ENCODE measurements around the gene RNF141. TPM values are rescaled to one million over a fixed set of nuclear protein-coding genes. Genes with fewer than 3 reads are reported as not detected.

RNF141 gene
- polyA plus RNA-seq, 1 of the 3 experiments (the other 2 are of a cell fraction), result 6.9 TPM

DNA sequence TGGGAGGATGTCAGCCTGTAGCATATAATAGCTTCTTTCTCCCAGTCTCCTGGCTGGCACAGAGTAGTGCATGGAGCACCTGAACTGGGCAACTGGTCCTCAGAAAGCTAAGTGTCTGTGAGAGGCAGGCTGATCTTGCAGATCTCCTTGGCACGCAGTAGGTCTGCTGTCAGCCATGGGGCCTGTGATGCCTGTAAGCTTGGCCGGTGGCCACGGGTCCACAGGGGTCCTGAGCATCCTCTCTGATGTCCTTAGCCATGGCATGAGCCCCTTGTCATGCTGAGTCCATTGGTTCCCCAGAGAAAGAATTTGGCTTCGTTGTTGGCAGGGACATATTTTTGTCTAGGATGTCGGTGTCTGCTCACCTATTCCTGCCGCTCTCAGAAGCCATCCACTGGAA lies 61.0 kb downstream of the RNF141 start (continued):
- TF ChIP-seq, protein P1, sequence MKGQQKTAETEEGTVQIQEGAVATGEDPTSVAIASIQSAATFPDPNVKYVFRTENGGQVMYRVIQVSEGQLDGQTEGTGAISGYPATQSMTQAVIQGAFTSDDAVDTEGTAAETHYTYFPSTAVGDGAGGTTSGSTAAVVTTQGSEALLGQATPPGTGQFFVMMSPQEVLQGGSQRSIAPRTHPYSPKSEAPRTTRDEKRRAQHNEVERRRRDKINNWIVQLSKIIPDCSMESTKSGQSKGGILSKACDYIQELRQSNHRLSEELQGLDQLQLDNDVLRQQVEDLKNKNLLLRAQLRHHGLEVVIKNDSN (IDR thresholded peaks at IDR 0.05; ENCODE audit: borderline replicate concordance, low read depth), result no peak

DNA sequence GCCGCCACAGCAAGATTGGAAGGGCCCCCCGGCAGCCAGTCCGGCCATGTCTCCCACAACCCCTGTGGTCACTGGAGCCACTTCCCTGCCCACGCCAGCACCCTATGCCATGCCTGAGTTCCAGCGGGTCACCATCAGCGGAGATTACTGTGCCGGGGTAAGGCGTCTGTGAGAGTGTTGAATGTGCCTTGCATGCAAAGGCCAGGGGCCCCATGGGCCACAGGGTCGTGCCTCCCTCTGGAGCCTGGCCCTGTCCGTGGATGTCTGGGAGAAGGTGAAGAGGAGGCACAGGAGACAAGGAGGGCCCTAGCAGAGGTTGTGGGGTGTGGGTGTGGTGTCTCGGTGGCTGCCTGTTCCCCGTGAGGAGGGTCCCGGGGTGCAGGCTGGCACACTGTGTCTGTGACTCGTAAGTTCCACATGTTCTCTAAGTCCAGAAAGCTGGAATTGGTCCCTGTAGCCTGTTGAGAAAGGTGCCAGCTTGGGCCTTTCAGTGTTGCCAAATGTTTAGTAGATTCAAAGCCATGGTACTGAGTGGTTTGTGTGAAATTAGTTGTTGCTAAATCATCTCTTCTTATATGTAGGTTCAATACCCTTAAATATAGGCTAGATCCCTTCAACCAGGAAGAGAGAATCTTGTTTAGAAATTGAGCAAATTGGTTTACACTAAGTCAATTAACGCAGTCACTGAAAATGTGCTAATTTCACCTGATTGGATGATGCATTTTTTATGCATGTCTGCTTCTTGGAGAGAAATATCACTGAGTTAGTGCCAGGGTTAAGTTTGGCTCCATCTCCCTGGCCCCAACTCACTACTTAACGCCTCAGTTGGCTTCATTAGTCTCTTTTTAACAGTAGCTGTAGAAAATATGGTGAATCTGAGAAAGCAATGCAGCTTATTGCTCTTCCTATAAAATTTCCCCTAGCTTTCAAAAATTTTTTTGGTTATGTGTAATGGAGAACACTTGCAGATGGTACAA lies 62.1 kb downstream of the RNF141 start:
- Histone ChIP-seq H3K27ac (ENCODE audit: low read depth in 2 of 2, low read length in 1 of 2) (no peak overlapping the region), H3F3A (replicated peaks; ENCODE audit: insufficient read depth) (no peaks in the 10 kb centered on the region), H3K9me3 (no peaks in the 10 kb centered on the region), H3K4me1 (ENCODE audit: control insufficient read depth in 1 of 2, insufficient read depth in 2 of 2, low read depth in 1 of 2, low read length in 1 of 2) (peaks cover 0 to 21% of the 10 kb centered on the region in 2 experiments; a peak in 1 of 4 replicates), H3K9me2 (no peaks in the 10 kb centered on the region), H3K79me2 (ENCODE audit: insufficient read depth) (no peaks in the 10 kb centered on the region), H3K4me3 (ENCODE audit: low read depth in 2 of 2, low read length in 1 of 2) (no peak overlapping the region), H2AFZ (ENCODE audit: low read depth) (no peak overlapping the region), H3K9ac (no peak overlapping the region), H3K36me3 (replicated peaks in 1 of 2; ENCODE audit: control insufficient read depth in 1 of 2, insufficient read depth in 2 of 2, low read length in 1 of 2) (no peaks in the 10 kb centered on the region), H3K4me2 (no peak overlapping the region), H4K20me1 (ENCODE audit: insufficient read depth) (no peaks in the 10 kb centered on the region), H3K27me3 (ENCODE audit: insufficient read depth) (no peaks in the 10 kb centered on the region)
- ChIA-PET CTCF (interaction anchor here (0.6 to 1.3 kb wide), 3 partner anchors 23 to 62 kb away, joined by 3 read pairs; partner anchors contain the start of gene RNF141), POLR2A (no interaction called here)
- TF ChIP-seq, protein P1 (IDR thresholded peaks at IDR 0.05; ENCODE audit: borderline replicate concordance, low read depth), result no peak
- TF ChIP-seq EP300 (IDR thresholded peaks at IDR 0.05; ENCODE audit: borderline replicate concordance in 1 of 2, low read depth in 1 of 2, low read length in 1 of 2), result no peak
- no peak for TF ChIP-seq MEF2A (IDR thresholded peaks at IDR 0.05; ENCODE audit: borderline replicate concordance, low read depth)
- TF ChIP-seq, protein P2, sequence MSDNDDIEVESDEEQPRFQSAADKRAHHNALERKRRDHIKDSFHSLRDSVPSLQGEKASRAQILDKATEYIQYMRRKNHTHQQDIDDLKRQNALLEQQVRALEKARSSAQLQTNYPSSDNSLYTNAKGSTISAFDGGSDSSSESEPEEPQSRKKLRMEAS (IDR thresholded peaks at IDR 0.05; ENCODE audit: low read depth), result no peak
- DNase-seq, result no peak
- WGBS (ENCODE audit: low lambda C conversion rate), result 86% methylated on average over 10 of the region's 16 CpGs

DNA sequence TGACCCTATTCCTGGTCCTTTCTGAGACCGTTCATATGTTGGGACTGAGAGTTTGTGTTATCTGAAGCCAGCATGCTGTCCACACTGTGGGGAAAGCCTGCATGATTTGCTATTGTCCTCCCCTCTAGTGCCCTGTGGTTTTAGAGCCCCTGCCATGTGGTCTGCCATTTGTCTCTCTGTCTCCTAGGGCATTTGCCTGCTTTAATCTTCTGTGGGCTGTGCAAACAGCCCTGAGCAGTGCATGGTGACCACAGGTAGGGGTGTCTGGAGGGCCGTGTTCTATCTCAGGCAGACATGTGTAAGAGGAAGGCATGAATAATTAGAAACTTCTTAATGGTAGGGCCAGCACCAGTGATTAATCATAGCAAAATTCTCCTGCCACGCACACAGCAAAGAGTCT lies 62.9 kb downstream of the RNF141 start:
- no peak overlapping the region for H3K9ac ChIP-seq
- 83% methylated on average over 3 of the region's 3 CpGs for WGBS (ENCODE audit: low lambda C conversion rate)

More for the DNA sequence above, 62.9 kb downstream of the RNF141 start:
- no peaks in the 10 kb centered on the region for H4K20me1 ChIP-seq (ENCODE audit: insufficient read depth)
- no peak overlapping the region for H3K4me3 ChIP-seq (ENCODE audit: low read depth in 2 of 2, low read length in 1 of 2)
- no peaks in the 10 kb centered on the region for H3K9me3 ChIP-seq
- no peak overlapping the region for H2AFZ ChIP-seq (ENCODE audit: low read depth)
- no peak overlapping the region for H3K27ac ChIP-seq (ENCODE audit: low read depth in 2 of 2, low read length in 1 of 2)
- TF ChIP-seq FOXJ3 (CRISPR knock-in tag; IDR thresholded peaks at IDR 0.05) (no peak), GABPA (IDR thresholded peaks at IDR 0.05; ENCODE audit: low read depth) (no peak), ELF1 (IDR thresholded peaks at IDR 0.05) (no peak)
- TF ChIP-seq, protein P3, sequence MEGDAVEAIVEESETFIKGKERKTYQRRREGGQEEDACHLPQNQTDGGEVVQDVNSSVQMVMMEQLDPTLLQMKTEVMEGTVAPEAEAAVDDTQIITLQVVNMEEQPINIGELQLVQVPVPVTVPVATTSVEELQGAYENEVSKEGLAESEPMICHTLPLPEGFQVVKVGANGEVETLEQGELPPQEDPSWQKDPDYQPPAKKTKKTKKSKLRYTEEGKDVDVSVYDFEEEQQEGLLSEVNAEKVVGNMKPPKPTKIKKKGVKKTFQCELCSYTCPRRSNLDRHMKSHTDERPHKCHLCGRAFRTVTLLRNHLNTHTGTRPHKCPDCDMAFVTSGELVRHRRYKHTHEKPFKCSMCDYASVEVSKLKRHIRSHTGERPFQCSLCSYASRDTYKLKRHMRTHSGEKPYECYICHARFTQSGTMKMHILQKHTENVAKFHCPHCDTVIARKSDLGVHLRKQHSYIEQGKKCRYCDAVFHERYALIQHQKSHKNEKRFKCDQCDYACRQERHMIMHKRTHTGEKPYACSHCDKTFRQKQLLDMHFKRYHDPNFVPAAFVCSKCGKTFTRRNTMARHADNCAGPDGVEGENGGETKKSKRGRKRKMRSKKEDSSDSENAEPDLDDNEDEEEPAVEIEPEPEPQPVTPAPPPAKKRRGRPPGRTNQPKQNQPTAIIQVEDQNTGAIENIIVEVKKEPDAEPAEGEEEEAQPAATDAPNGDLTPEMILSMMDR (IDR thresholded peaks at IDR 0.05), result no peak
- TF ChIP-seq, protein P2 (IDR thresholded peaks at IDR 0.05; ENCODE audit: low read depth), result no peak
- ChIA-PET POLR2A (no interaction called here), CTCF (interaction anchor here (1.3 kb wide), 1 partner anchor 32 kb away, joined by 3 read pairs; no protein-coding TSS in a partner anchor)
- H3K36me3 ChIP-seq (replicated peaks in 1 of 2; ENCODE audit: control insufficient read depth in 1 of 2, insufficient read depth in 2 of 2, low read length in 1 of 2), result no peaks in the 10 kb centered on the region
- H3K9me2 ChIP-seq, result no peaks in the 10 kb centered on the region
- H3F3A ChIP-seq (replicated peaks; ENCODE audit: insufficient read depth), result no peaks in the 10 kb centered on the region
- H3K4me2 ChIP-seq, result no peak overlapping the region
- H3K4me1 ChIP-seq (ENCODE audit: control insufficient read depth in 1 of 2, insufficient read depth in 2 of 2, low read depth in 1 of 2, low read length in 1 of 2), result peaks cover 0 to 20% of the 10 kb centered on the region in 2 experiments; a peak in 1 of 4 replicates
- no peaks in the 10 kb centered on the region for H3K79me2 ChIP-seq (ENCODE audit: insufficient read depth)
- DNase-seq, result no peak
- no peaks in the 10 kb centered on the region for H3K27me3 ChIP-seq (ENCODE audit: insufficient read depth)

Data from SK-N-SH (cell line).